K562 (cell line): ENCODE results near the gene GNAI1. TPM values are rescaled to one million over a fixed set of nuclear protein-coding genes. Genes with fewer than 3 reads are reported as not detected.

Source experiments
- BCOR ChIP-seq: fragments of 450-650 bp; IDR thresholded peaks from 2 replicates; pipeline ENCODE4 v1.6.1; 2016
- HIVEP1 ChIP-seq: fragments of 250-450 bp; sonication (Bioruptor Pico); IDR thresholded peaks from 2 replicates; pipeline ENCODE4 v1.4.0; 2020; ENCODE audit warnings: mild to moderate bottlenecking
- TRIM28 ChIP-seq: fragments of 450-650 bp; IDR thresholded peaks from 2 replicates; pipeline ENCODE4 v1.6.1; 2017
- ZBTB11 ChIP-seq, 3 experiments: fragments of 200-800 bp in 1 of 3; fragments of 250-450 bp in 1 of 3; fragments of 450-650 bp in 1 of 3; sonication (Bioruptor Pico) in 1 of 3; sonication (Bioruptor generic) in 1 of 3; formaldehyde crosslinking in 1 of 3; IDR thresholded peaks; 2 replicates each; pipeline versions ENCODE4 v1.6.1 to v1.8.0; 2016 to 2022; ENCODE audit warnings: mild to moderate bottlenecking in 2 of 3, missing genetic modification characterization in 2 of 3, missing compliant biosample characterization in 1 of 3, moderate library complexity in 1 of 3
- ZNF23 ChIP-seq: fragments of 250-450 bp; sonication (Bioruptor Pico); IDR thresholded peaks from 2 replicates; pipeline ENCODE4 v1.4.0; 2020; ENCODE audit warnings: mild to moderate bottlenecking
- polyA plus RNA-seq, 8 experiments: library from polyadenylated mRNA; depleted of rRNA in 4 of 8; stranded (reverse) in 5 of 8; unstranded in 3 of 8; fragments of >200 nt; fragmentation: Nextera tagmentation in 2 of 8; fragmentation: Illumina TruSeq in 1 of 8; extraction: Ambion mirVana in 2 of 8; extraction: Trizol in 1 of 8; gene quantifications; 2 replicates each; pipeline versions ENCODE4 v1.2.1 to v1.2.3, GENCODE V29; 2011 to 2014; ENCODE audit warnings: inconsistent platforms in 1 of 8, missing spikeins in 1 of 8
- total RNA-seq, 7 experiments: library from RNA; depleted of rRNA in 6 of 7; stranded (reverse); fragments of >200 nt in 6 of 7; fragmentation: Illumina TruSeq in 2 of 7; extraction: Trizol in 2 of 7; gene quantifications; 2 replicates each; pipeline versions ENCODE4 v1.2.1 to v1.2.3, GENCODE V29; 2011 to 2021; ENCODE audit warnings: low replicate concordance in 1 of 7
- TF ChIP-seq, protein P1 (sequence below), 2 experiments: IDR thresholded peaks; 2 replicates each; pipeline ENCODE4 v1.6.1; 2011; ENCODE audit warnings: borderline replicate concordance in 1 of 2, control low read depth in 1 of 2, low read depth in 1 of 2, low read length in 1 of 2, mild to moderate bottlenecking in 1 of 2, mixed read lengths in 1 of 2, moderate library complexity in 1 of 2; ENCODE audit not compliant: insufficient read depth in 1 of 2, insufficient read length in 1 of 2, poor library complexity in 1 of 2, severe bottlenecking in 1 of 2; ENCODE audit errors: extremely low read depth in 1 of 2

GNAI1 gene
- total and polyA plus RNA-seq, 9 of the 15 experiments (the other 6 are each of a cell fraction or from before 2014, with no cell fraction given) = 0.03 to 0.13 (median 0.08) TPM; not detected in 6

DNA sequence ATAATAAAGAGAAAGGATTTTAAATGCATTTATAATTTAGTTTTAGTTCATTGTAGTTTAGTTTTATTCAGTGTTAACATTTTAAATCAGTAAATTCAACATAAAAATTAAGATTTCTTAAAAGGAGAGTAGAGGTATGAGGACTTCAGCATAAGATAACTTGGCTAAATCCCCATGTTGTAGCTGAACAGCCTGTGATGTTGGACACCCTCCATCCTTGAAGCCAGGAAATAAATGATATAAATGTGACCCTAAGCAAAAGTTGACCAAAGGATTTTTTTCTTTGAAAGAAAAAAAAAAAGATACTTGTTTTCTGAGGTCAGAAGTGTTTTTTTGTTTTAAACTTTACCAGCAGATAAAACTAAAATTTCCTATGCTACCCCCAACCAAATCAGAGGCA is 48.7 kb downstream of the GNAI1 start (continued):
- TF ChIP-seq ZBTB11 (CRISPR knock-in tag; IDR thresholded peaks at IDR 0.05) (no peak), TRIM28 (no peak), BCOR (no peak), HIVEP1 (CRISPR knock-in tag) (no peak), ZNF23 (no peak)
- TF ChIP-seq, protein P1, sequence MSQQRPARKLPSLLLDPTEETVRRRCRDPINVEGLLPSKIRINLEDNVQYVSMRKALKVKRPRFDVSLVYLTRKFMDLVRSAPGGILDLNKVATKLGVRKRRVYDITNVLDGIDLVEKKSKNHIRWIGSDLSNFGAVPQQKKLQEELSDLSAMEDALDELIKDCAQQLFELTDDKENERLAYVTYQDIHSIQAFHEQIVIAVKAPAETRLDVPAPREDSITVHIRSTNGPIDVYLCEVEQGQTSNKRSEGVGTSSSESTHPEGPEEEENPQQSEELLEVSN (IDR thresholded peaks at IDR 0.05; ENCODE audit: borderline replicate concordance in 1 of 2, extremely low read depth in 1 of 2, insufficient read depth in 1 of 2, insufficient read length in 1 of 2, low read depth in 1 of 2, low read length in 1 of 2, poor library complexity in 1 of 2, severe bottlenecking in 1 of 2) = no peak
